Measurements from ENCODE around the gene AHDC1. TPM values are rescaled to one million over a fixed set of nuclear protein-coding genes. Genes with fewer than 3 reads are reported as not detected.

AHDC1 gene
- total and polyA plus RNA-seq, 2 of the 13 experiments (the other 11 are each of a cell fraction or from before 2014, with no cell fraction given): 1.0 to 2.7 TPM

- Histone ChIP-seq H4K20me1 (ENCODE audit: insufficient read depth, low read length) (0 out of 2 replicates have a peak, but pooled peaks cover 7% of the 10 kb centered on the region), H3K27me3 (ENCODE audit: control insufficient read depth in 1 of 2, insufficient read depth in 2 of 2, low read length in 2 of 2) (no peaks in the 10 kb centered on the region), H3K9ac (ENCODE audit: insufficient read depth, low read depth, low read length) (no peak overlapping the region), H3K9me3 (ENCODE audit: low read length) (no peaks in the 10 kb centered on the region), H3K4me3 (replicated peaks in 1 of 3; ENCODE audit: insufficient read depth in 1 of 3, low read depth in 2 of 3, low read length in 3 of 3) (no peak overlapping the region), H2AFZ (ENCODE audit: low read length) (no peak overlapping the region), H3K27ac (ENCODE audit: extremely low read length, insufficient read depth, low read length) (no peak overlapping the region), H3K36me3 (replicated peaks in 1 of 2; ENCODE audit: control insufficient read depth in 1 of 2, insufficient read depth in 2 of 2, low read length in 2 of 2) (peaks cover 0 to 2% of the 10 kb centered on the region in 2 experiments; a peak in 1 of 5 replicates), H3K4me2 (ENCODE audit: low read depth, low read length) (no peak overlapping the region), H3K4me1 (ENCODE audit: insufficient read depth, low read length) (peaks cover 56% of the 10 kb centered on the region), H3K79me2 (ENCODE audit: insufficient read depth, low read length) (peaks cover 12% of the 10 kb centered on the region)
- TF ChIP-seq ZBED4 (CRISPR knock-in tag; IDR thresholded peaks at IDR 0.05; ENCODE audit: borderline replicate concordance): no peak
- TF ChIP-seq RFX5 (IDR thresholded peaks at IDR 0.05; ENCODE audit: low read depth, low read length): peak; percentile 93
- CTCF ChIA-PET (ENCODE audit: low intra/inter-chr PET ratio, low total read pairs): no interaction called here
- ATAC-seq: no peak
- DNase-seq (ENCODE audit: low spot score): no peak
- in situ Hi-C loops (cut with HindIII; ENCODE audit: extremely low pct_ligation_motif_present, low pct_unique_long_range_greater_than_20kb) (no loop called here), intact Hi-C loops (cut with micrococcal nuclease; ENCODE audit: unreplicated experiment) (no loop called here)
- no TSS peak for BruUV-seq (replicated peaks)
- WGBS (ENCODE audit: low lambda C conversion rate): 88% methylated on average over 2 of the region's 5 CpGs
- FAIRE-seq: no peak
- POLR2A ChIA-PET: interaction anchor here (1.1 to 2.0 kb wide), 3 partner anchors 10 to 15 kb away, joined by 4 to 8 read pairs (median 5); no protein-coding TSS in a partner anchor
These were observed 12.9 kb downstream of the AHDC1 start for GRCh38 chr1:27590917-27591508.

Data from HepG2 (cell line).